ENCODE measurements around the gene MTMR2. TPM values are rescaled to one million over a fixed set of nuclear protein-coding genes. Genes with fewer than 3 reads are reported as not detected.

The MTMR2 gene
- 14.7 TPM for total RNA-seq

DNA sequence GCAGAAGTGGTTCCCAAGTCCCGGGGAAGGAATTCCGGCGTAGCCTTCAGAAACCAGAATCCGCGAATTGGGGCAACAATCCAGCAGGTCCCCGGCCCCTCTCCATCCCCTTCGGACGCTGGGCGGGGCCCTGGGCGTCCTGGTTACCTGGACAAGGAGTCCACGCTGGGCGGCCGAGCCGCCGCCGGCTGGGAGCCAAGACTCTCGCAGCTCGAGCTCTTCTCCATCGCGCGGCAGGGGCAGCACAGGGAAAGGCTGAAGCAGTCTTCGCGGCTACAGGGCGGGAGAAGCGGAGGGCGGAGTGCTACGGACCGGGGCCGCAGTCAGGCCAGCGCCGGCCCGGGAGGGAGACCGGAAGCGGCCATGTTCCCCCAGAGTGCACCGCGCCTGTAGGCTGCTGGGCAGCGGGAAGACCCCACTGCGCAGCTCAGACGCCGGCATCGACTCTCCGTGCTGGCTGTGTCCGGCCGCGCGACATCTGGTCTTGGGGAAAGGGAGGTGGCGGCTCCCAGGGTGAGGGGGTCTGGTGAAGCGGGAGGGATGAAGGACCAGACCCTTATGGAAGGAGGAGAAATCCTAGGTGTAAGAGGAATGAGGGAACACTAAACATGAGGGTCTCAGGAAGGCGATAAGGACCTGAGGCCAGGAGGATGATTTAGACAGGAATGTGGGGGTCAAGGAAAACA, at the start of gene MTMR2:
MTMR2 (minus strand) TSS at position 380 of the 686 bp plus-strand sequence; CDS start at position 227, 153 bp downstream.
- Histone ChIP-seq H3K27me3 (no peaks in the 10 kb centered on the region), H3K9me3 (no peaks in the 10 kb centered on the region), H3K36me3 (no peaks in the 10 kb centered on the region), H3K27ac (peak within 1 kb of the TSS; percentile 94 to 98), H3K4me3 (peak within 1 kb of the TSS; percentile 86), H3K4me1 (peaks cover 0 to 11% of the 10 kb centered on the region in 2 donors)
- TF ChIP-seq, protein P1, sequence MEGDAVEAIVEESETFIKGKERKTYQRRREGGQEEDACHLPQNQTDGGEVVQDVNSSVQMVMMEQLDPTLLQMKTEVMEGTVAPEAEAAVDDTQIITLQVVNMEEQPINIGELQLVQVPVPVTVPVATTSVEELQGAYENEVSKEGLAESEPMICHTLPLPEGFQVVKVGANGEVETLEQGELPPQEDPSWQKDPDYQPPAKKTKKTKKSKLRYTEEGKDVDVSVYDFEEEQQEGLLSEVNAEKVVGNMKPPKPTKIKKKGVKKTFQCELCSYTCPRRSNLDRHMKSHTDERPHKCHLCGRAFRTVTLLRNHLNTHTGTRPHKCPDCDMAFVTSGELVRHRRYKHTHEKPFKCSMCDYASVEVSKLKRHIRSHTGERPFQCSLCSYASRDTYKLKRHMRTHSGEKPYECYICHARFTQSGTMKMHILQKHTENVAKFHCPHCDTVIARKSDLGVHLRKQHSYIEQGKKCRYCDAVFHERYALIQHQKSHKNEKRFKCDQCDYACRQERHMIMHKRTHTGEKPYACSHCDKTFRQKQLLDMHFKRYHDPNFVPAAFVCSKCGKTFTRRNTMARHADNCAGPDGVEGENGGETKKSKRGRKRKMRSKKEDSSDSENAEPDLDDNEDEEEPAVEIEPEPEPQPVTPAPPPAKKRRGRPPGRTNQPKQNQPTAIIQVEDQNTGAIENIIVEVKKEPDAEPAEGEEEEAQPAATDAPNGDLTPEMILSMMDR (IDR thresholded peaks at IDR 0.05), result no peak
- intact Hi-C loops (cut with DNase I), result loop anchor here (2.0 to 10.0 kb wide), 4 partner anchors 72 to 419 kb away; partner anchors contain the start of gene MAML2
- peak in 1 of 2 donors; percentile 88 for DNase-seq (ENCODE audit: low spot score in 2 of 2)

DNA sequence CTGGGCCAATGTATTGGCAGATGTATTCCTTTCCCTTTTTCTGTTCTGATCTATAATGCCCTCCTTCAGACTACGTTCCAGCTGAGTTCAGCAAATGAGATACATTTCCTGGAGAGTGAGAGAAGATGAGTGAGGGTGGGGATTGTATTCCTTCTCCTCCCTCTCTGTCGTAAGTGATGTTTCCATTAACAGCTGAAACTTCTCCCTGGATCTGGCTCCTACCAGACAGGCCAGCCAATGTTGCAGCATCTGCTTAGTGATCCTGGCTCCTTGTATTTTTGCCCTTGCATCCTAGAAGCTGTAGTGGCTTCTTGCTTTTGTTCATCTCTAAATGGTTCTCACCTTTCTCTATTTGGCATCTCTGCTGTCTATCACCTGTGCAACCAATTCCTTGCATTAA, 48.2 kb upstream of the MTMR2 start:
- intact Hi-C loops (cut with DNase I), result no loop called here
- H3K4me3 ChIP-seq, result no peak overlapping the region
- H3K27ac ChIP-seq, result no peak overlapping the region
- H3K27me3 ChIP-seq, result no peaks in the 10 kb centered on the region
- no peaks in the 10 kb centered on the region for H3K4me1 ChIP-seq
- no peak for DNase-seq (ENCODE audit: low spot score in 2 of 2)
- H3K36me3 ChIP-seq, result no peaks in the 10 kb centered on the region
- no peaks in the 10 kb centered on the region for H3K9me3 ChIP-seq
- TF ChIP-seq, protein P1 (IDR thresholded peaks at IDR 0.05), result no peak

DNA sequence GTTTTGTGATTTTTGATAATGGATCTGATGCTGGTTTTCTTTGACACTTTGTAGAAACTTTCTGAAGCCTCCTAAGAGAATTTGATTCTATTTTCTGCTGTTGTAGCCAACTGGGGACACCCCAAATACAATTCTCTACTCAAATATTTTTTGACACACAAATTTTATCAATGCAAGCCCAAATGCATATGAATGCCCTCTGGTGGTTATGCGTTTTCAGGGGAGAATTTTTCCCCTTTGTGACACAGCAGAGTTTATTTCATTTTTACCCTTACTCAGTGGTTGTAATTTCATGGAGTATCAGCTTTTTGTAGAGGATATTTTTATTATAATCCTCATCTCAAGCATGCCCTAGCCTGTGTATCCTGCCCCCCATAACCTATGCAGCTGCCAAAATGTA, 44.7 kb upstream of the MTMR2 start:
- no peaks in the 10 kb centered on the region for H3K4me1 ChIP-seq
- H3K27ac ChIP-seq, result no peak overlapping the region
- H3K4me3 ChIP-seq, result no peak overlapping the region
- no peaks in the 10 kb centered on the region for H3K9me3 ChIP-seq
- no peak for DNase-seq (ENCODE audit: low spot score in 2 of 2)
- TF ChIP-seq, protein P1 (IDR thresholded peaks at IDR 0.05), result no peak
- H3K36me3 ChIP-seq, result no peaks in the 10 kb centered on the region
- intact Hi-C loops (cut with DNase I), result no loop called here
- H3K27me3 ChIP-seq, result no peaks in the 10 kb centered on the region

DNA sequence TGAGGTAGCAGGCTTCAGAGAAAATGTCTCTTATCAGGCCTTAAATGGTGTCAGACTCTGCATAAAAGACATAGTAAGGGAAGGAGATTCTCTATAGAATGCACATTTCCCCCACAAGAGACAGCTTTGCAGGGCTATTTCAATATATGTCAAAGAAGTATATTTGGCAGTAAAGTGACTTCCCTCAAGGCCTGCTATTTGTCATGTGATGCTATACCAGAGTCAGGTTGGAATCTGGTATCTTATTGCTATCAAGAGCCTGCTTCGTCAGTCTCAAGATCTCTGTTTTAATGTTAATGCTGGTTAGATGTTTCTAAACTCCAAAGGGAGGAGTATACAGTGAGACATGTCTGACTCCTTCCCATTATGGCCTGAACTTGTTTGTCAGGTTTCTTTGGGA, 40.4 kb upstream of the MTMR2 start:
- TF ChIP-seq, protein P1 (IDR thresholded peaks at IDR 0.05), result no peak
- intact Hi-C loops (cut with DNase I), result no loop called here

DNA sequence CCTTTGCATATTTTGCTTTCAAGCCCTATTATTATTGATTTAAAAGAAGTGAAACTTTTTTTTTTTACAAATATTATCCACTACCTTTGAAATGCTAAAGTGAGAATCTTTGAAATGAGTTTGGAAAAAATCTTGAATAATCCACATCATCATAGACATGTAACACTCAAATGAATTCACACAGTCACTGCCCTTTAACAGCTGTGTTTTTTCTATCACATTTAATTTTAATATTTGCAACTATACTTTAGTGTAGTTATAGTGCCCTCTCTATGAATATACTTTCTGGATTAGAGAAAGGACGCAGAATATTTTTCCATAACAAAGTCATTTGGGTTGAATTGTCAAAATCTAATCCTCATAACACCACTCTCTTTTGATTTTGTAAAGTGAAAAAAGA, 37.9 kb upstream of the MTMR2 start:
- Histone ChIP-seq H3K4me1 (no peaks in the 10 kb centered on the region), H3K27me3 (no peaks in the 10 kb centered on the region), H3K27ac (no peak overlapping the region), H3K4me3 (no peak overlapping the region), H3K9me3 (no peaks in the 10 kb centered on the region), H3K36me3 (no peaks in the 10 kb centered on the region)
- no peak for DNase-seq (ENCODE audit: low spot score in 2 of 2)
- intact Hi-C loops (cut with DNase I), result no loop called here
- TF ChIP-seq, protein P1 (IDR thresholded peaks at IDR 0.05), result no peak

More for the DNA sequence above, 40.4 kb upstream of the MTMR2 start:
- Histone ChIP-seq H3K4me3 (no peak overlapping the region), H3K36me3 (no peaks in the 10 kb centered on the region), H3K27me3 (no peaks in the 10 kb centered on the region), H3K9me3 (no peaks in the 10 kb centered on the region), H3K27ac (no peak overlapping the region), H3K4me1 (no peaks in the 10 kb centered on the region)
- no peak for DNase-seq (ENCODE audit: low spot score in 2 of 2)
